ENCODE measurements around the gene DYNLRB1. TPM values are rescaled to one million over a fixed set of nuclear protein-coding genes. Genes with fewer than 3 reads are reported as not detected.
A peak's percentile ranks its signal among the peaks of the same experiment; 100 is the strongest.

DYNLRB1 gene
- total RNA-seq, 2 experiments from 2014 or later: 101 to 108 TPM

GRCh38 chr20:34536798-34537394, 20.7 kb downstream of the DYNLRB1 start:
- H3K36me3 Mint-ChIP-seq: peaks cover 25% of the 10 kb centered on the region
- no peak overlapping the region for H3K4me3 Mint-ChIP-seq
- H3K27me3 Mint-ChIP-seq: no peaks in the 10 kb centered on the region
- POLR2A ChIA-PET: no interaction called here
- peak; percentile 71 for DNase-seq
- intact Hi-C loops (cut with micrococcal nuclease): loop anchor here (10.0 kb wide), 1 partner anchor 228 kb away; no protein-coding TSS in a partner anchor
- peaks cover 23% of the 10 kb centered on the region for H3K4me1 Mint-ChIP-seq (ENCODE audit: low read depth)
- CTCF ChIA-PET: interaction anchor here (0.9 to 10.9 kb wide), 5 partner anchors 13 to 232 kb away, joined by 3 to 138 read pairs (median 5); partner anchors contain the start of gene TP53INP2
- no peaks in the 10 kb centered on the region for H3K9me3 Mint-ChIP-seq
- H3K27ac Mint-ChIP-seq: no peak overlapping the region

GRCh38 chr20:34537651-34538050, 21.4 kb downstream of the DYNLRB1 start:
- Mint-ChIP-seq H3K36me3 (peaks cover 25% of the 10 kb centered on the region), H3K9me3 (no peaks in the 10 kb centered on the region), H3K27ac (no peak overlapping the region), H3K4me1 (ENCODE audit: low read depth) (peaks cover 29% of the 10 kb centered on the region), H3K4me3 (no peak overlapping the region), H3K27me3 (no peaks in the 10 kb centered on the region)
- DNase-seq: no peak
- ChIA-PET POLR2A (no interaction called here), CTCF (interaction anchor here (0.9 to 10.9 kb wide), 9 partner anchors 8 to 347 kb away, joined by 3 to 138 read pairs (median 4); partner anchors contain the start of gene TP53INP2)
- intact Hi-C loops (cut with micrococcal nuclease): loop anchor here (1.0 to 10.0 kb wide), 2 partner anchors 171 to 227 kb away; no protein-coding TSS in a partner anchor

- Mint-ChIP-seq H3K4me1 (ENCODE audit: low read depth) (peaks cover 34% of the 10 kb centered on the region), H3K9me3 (no peaks in the 10 kb centered on the region), H3K27me3 (no peaks in the 10 kb centered on the region), H3K27ac (no peak overlapping the region), H3K4me3 (no peak overlapping the region), H3K36me3 (peaks cover 25% of the 10 kb centered on the region)
- POLR2A ChIA-PET: interaction anchor here (0.9 kb wide), 1 partner anchor 24 kb away, joined by 3 read pairs; no protein-coding TSS in a partner anchor
- intact Hi-C loops (cut with micrococcal nuclease): loop anchor here (1.0 to 10.0 kb wide), 2 partner anchors 170 to 226 kb away; no protein-coding TSS in a partner anchor
- DNase-seq: peak; percentile 74
- CTCF ChIA-PET: interaction anchor here (0.6 to 10.9 kb wide), 24 partner anchors 9 to 348 kb away, joined by 3 to 138 read pairs (median 4); partner anchors contain the start of genes DYNLRB1, MAP1LC3A, PIGU and TP53INP2
Measured at GRCh38 chr20:34538671-34539123, 22.5 kb downstream of the DYNLRB1 start.

- intact Hi-C loops (cut with micrococcal nuclease): loop anchor here (10.0 kb wide), 1 partner anchor 225 kb away; no protein-coding TSS in a partner anchor
- no peak overlapping the region for H3K27ac Mint-ChIP-seq
- POLR2A ChIA-PET: no interaction called here
Measured at GRCh38 chr20:34539756-34540155, 23.5 kb downstream of the DYNLRB1 start.

GRCh38 chr20:34540596-34541263, 24.5 kb downstream of the DYNLRB1 start:
- ChIA-PET POLR2A (interaction anchor here (0.9 kb wide), 1 partner anchor 163 kb away, joined by 3 read pairs; the partner anchor contains the start of gene TP53INP2), CTCF (interaction anchor here (0.7 to 10.9 kb wide), 8 partner anchors 9 to 1121 kb away, joined by 3 to 138 read pairs (median 12); partner anchors contain the start of genes MAP1LC3A and TP53INP2)
- Mint-ChIP-seq H3K4me3 (no peak overlapping the region), H3K4me1 (ENCODE audit: low read depth) (peaks cover 45% of the 10 kb centered on the region), H3K36me3 (peaks cover 15% of the 10 kb centered on the region), H3K27ac (peak overlapping the region; percentile 91), H3K27me3 (no peaks in the 10 kb centered on the region), H3K9me3 (no peaks in the 10 kb centered on the region)
- intact Hi-C loops (cut with micrococcal nuclease): no loop called here
- no peak for DNase-seq

More at GRCh38 chr20:34539756-34540155, 23.5 kb downstream of the DYNLRB1 start:
- CTCF ChIA-PET: interaction anchor here (1.3 to 10.9 kb wide), 7 partner anchors 9 to 229 kb away, joined by 3 to 138 read pairs (median 16); partner anchors contain the start of genes DYNLRB1, MAP1LC3A and TP53INP2
- H3K4me1 Mint-ChIP-seq (ENCODE audit: low read depth): peaks cover 44% of the 10 kb centered on the region
- H3K4me3 Mint-ChIP-seq: no peak overlapping the region
- DNase-seq: no peak
- no peaks in the 10 kb centered on the region for H3K27me3 Mint-ChIP-seq
- no peaks in the 10 kb centered on the region for H3K9me3 Mint-ChIP-seq
- peaks cover 19% of the 10 kb centered on the region for H3K36me3 Mint-ChIP-seq

- peaks cover 15% of the 10 kb centered on the region for H3K36me3 Mint-ChIP-seq
- peak; percentile 58 for DNase-seq
- ChIA-PET CTCF (interaction anchor here (1.3 to 10.9 kb wide), 6 partner anchors 9 to 229 kb away, joined by 3 to 138 read pairs (median 14); partner anchors contain the start of gene TP53INP2), POLR2A (interaction anchor here (0.9 kb wide), 1 partner anchor 163 kb away, joined by 3 read pairs; the partner anchor contains the start of gene TP53INP2)
- no peaks in the 10 kb centered on the region for H3K9me3 Mint-ChIP-seq
- H3K27me3 Mint-ChIP-seq: no peaks in the 10 kb centered on the region
- intact Hi-C loops (cut with micrococcal nuclease): no loop called here
- H3K4me3 Mint-ChIP-seq: no peak overlapping the region
- H3K4me1 Mint-ChIP-seq (ENCODE audit: low read depth): peaks cover 45% of the 10 kb centered on the region
- H3K27ac Mint-ChIP-seq: peak overlapping the region; percentile 91
Measured at GRCh38 chr20:34541264-34541901, 25.2 kb downstream of the DYNLRB1 start.

- no peak for DNase-seq
- Mint-ChIP-seq H3K4me1 (ENCODE audit: low read depth) (peaks cover 45% of the 10 kb centered on the region), H3K36me3 (peaks cover 14% of the 10 kb centered on the region), H3K9me3 (no peaks in the 10 kb centered on the region), H3K27me3 (no peaks in the 10 kb centered on the region), H3K27ac (peak overlapping the region; percentile 91), H3K4me3 (no peak overlapping the region)
- ChIA-PET CTCF (interaction anchor here (1.6 to 10.9 kb wide), 4 partner anchors 33 to 229 kb away, joined by 4 to 138 read pairs (median 59); partner anchors contain the start of gene TP53INP2), POLR2A (no interaction called here)
- intact Hi-C loops (cut with micrococcal nuclease): no loop called here
Measured at GRCh38 chr20:34541917-34542316, 25.7 kb downstream of the DYNLRB1 start.

GRCh38 chr20:34542439-34542838, 26.2 kb downstream of the DYNLRB1 start:
- ChIA-PET CTCF (interaction anchor here (0.6 to 10.9 kb wide), 4 partner anchors 97 to 230 kb away, joined by 3 to 138 read pairs (median 60); partner anchors contain the start of gene TP53INP2), POLR2A (no interaction called here)
- H3K4me1 Mint-ChIP-seq (ENCODE audit: low read depth): peaks cover 41% of the 10 kb centered on the region
- peaks cover 10% of the 10 kb centered on the region for H3K36me3 Mint-ChIP-seq
- no peak for DNase-seq
- H3K9me3 Mint-ChIP-seq: no peaks in the 10 kb centered on the region
- no peak overlapping the region for H3K4me3 Mint-ChIP-seq
- H3K27me3 Mint-ChIP-seq: no peaks in the 10 kb centered on the region
- peak overlapping the region; percentile 91 for H3K27ac Mint-ChIP-seq
- intact Hi-C loops (cut with micrococcal nuclease): no loop called here

- no peak overlapping the region for H3K27ac Mint-ChIP-seq
- H3K9me3 Mint-ChIP-seq: no peaks in the 10 kb centered on the region
- ChIA-PET POLR2A (interaction anchor here (1.5 kb wide), 1 partner anchor 15 kb away, joined by 4 read pairs; the partner anchor contains the start of gene MAP1LC3A), CTCF (interaction anchor here (1.1 to 10.9 kb wide), 4 partner anchors 13 to 241 kb away, joined by 3 to 138 read pairs (median 9); partner anchors contain the start of gene TP53INP2)
- peaks cover 10% of the 10 kb centered on the region for H3K36me3 Mint-ChIP-seq
- intact Hi-C loops (cut with micrococcal nuclease): no loop called here
- DNase-seq: no peak
- H3K27me3 Mint-ChIP-seq: no peaks in the 10 kb centered on the region
- H3K4me1 Mint-ChIP-seq (ENCODE audit: low read depth): peaks cover 39% of the 10 kb centered on the region
- no peak overlapping the region for H3K4me3 Mint-ChIP-seq
Measured at GRCh38 chr20:34543463-34544056, 27.3 kb downstream of the DYNLRB1 start.

GRCh38 chr20:34544109-34544796, 28.0 kb downstream of the DYNLRB1 start:
- DNase-seq: peak; percentile 39
- intact Hi-C loops (cut with micrococcal nuclease): no loop called here
- no peak overlapping the region for H3K27ac Mint-ChIP-seq
- ChIA-PET CTCF (interaction anchor here (1.1 to 10.9 kb wide), 4 partner anchors 13 to 240 kb away, joined by 3 to 138 read pairs (median 9); partner anchors contain the start of gene TP53INP2), POLR2A (interaction anchor here (0.7 to 1.5 kb wide), 2 partner anchors 14 to 19 kb away, joined by 3 to 4 read pairs; partner anchors contain the start of gene MAP1LC3A)
- H3K4me3 Mint-ChIP-seq: no peak overlapping the region
- peaks cover 10% of the 10 kb centered on the region for H3K36me3 Mint-ChIP-seq
- H3K4me1 Mint-ChIP-seq (ENCODE audit: low read depth): peaks cover 39% of the 10 kb centered on the region
- H3K27me3 Mint-ChIP-seq: no peaks in the 10 kb centered on the region
- no peaks in the 10 kb centered on the region for H3K9me3 Mint-ChIP-seq

All from activated CD4-positive, alpha-beta memory T cell treated with anti-CD3 and anti-CD28 coated beads for 36 hours (primary cell).